Esophagus muscularis mucosa (tissue), 4 donors: Measurements from ENCODE around the gene IKZF1. TPM values are rescaled to one million over a fixed set of nuclear protein-coding genes. Genes with fewer than 3 reads are reported as not detected.

Experiments used
- DNase-seq: peaks from one replicate; pipeline ENCODE4 v3.0.0-alpha.2; 2017; ENCODE audit errors: extremely low spot score
- H3K27ac ChIP-seq, 4 donors: fragments of 200-600 bp; sonication (generic); replicated peaks in 1 of 4; 1 replicate in 3 of 4; 2 replicates in 1 of 4; pipeline ENCODE4 v1.5.1; 2016 to 2019; ENCODE audit warnings: mild to moderate bottlenecking in 1 of 4
- H3K27me3 ChIP-seq, 4 donors: fragments of 200-600 bp; sonication (generic); one replicate each; pipeline versions ENCODE4 v1.5.1 to v1.6.0; 2016 to 2019
- H3K36me3 ChIP-seq, 4 donors: fragments of 200-600 bp; sonication (generic); one replicate each; pipeline ENCODE4 v1.5.1; 2016 to 2019
- H3K4me1 ChIP-seq, 4 donors: fragments of 200-600 bp; sonication (generic); one replicate each; pipeline ENCODE4 v1.5.1; 2016 to 2019
- H3K4me3 ChIP-seq, 4 donors: fragments of 200-600 bp; sonication (generic); 1 replicate in 2 of 4; 2 replicates in 2 of 4; pipeline ENCODE4 v1.5.1; 2016 to 2019; ENCODE audit warnings: mild to moderate bottlenecking in 4 of 4, moderate library complexity in 1 of 4
- H3K9me3 ChIP-seq, 4 donors: fragments of 200-600 bp; sonication (generic); 1 replicate in 3 of 4; 2 replicates in 1 of 4; pipeline ENCODE4 v1.5.1; 2016 to 2019
- EP300 ChIP-seq: sonication (generic); formaldehyde crosslinking; IDR thresholded peaks from one replicate; pipeline ENCODE4 v1.6.1; 2017; ENCODE audit warnings: antibody characterized with exemption
- POLR2A ChIP-seq: fragments of 450-650 bp; IDR thresholded peaks from one replicate; pipeline ENCODE4 v1.6.1; 2017; ENCODE audit warnings: antibody characterized with exemption, moderate library complexity, mild to moderate bottlenecking, low read depth
- POLR2AphosphoS5 ChIP-seq, 2 donors: sonication (generic); formaldehyde crosslinking; IDR thresholded peaks; one replicate each; pipeline ENCODE4 v1.6.1; 2017; ENCODE audit warnings: antibody characterized with exemption in 2 of 2
- WGBS: methylation state at CpG from one replicate; pipeline ENCODE4 v1.1.5; 2018; 5-methylcytosine and 5-hydroxymethylcytosine counted together
- intact Hi-C: fragments of 100-400 bp; cut with DNase I; formaldehyde crosslinking; loops from one replicate; pipeline ENCODE4 v1.15.1; 2023
- total RNA-seq, 4 donors: library from RNA; depleted of rRNA; stranded (reverse); fragments of >200 nt; gene quantifications; one replicate each; pipeline versions ENCODE4 v1.1.0 to v1.2.1, GENCODE V29; 2016
- TF ChIP-seq, protein P1 (sequence below), 3 experiments: fragments of 200-600 bp in 2 of 3; fragments of 450-650 bp in 1 of 3; sonication (generic) in 2 of 3; IDR thresholded peaks; one replicate each; pipeline ENCODE4 v1.5.1; 2017 to 2019; ENCODE audit warnings: antibody characterized with exemption in 3 of 3, mild to moderate bottlenecking in 2 of 3, moderate library complexity in 1 of 3

The IKZF1 gene
- total RNA-seq, 4 donors from 2014 or later, result 3.6 to 17.7 (median 9.2) TPM

DNA sequence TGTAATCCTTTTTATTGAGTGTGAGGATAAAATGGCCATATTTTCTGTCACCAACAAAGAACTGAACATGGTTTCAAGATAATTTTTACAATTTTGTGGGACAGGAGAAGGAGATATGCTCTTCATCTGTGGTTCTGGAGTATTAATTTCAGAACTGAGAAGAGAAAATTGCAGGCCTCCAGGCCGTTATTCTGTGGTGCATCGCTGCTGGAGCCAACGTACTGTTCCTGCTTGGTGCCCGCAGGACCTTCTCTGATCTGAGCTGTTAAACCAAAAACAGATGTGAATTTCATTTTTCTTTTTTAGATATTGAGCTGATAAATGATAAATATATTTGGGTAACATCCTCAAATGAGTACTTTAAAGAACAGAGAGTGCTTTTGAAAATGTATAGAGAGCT is 63.9 kb downstream of the IKZF1 start:
- no peak for DNase-seq
- Histone ChIP-seq H3K9me3 (peaks cover 0 to 14% (median 7%) of the 10 kb centered on the region in 4 donors), H3K4me1 (no peaks in the 10 kb centered on the region), H3K4me3 (no peak overlapping the region), H3K36me3 (no peaks in the 10 kb centered on the region), H3K27ac (no peak overlapping the region), H3K27me3 (no peaks in the 10 kb centered on the region)
- intact Hi-C loops, result no loop called here
- TF ChIP-seq, protein P1, sequence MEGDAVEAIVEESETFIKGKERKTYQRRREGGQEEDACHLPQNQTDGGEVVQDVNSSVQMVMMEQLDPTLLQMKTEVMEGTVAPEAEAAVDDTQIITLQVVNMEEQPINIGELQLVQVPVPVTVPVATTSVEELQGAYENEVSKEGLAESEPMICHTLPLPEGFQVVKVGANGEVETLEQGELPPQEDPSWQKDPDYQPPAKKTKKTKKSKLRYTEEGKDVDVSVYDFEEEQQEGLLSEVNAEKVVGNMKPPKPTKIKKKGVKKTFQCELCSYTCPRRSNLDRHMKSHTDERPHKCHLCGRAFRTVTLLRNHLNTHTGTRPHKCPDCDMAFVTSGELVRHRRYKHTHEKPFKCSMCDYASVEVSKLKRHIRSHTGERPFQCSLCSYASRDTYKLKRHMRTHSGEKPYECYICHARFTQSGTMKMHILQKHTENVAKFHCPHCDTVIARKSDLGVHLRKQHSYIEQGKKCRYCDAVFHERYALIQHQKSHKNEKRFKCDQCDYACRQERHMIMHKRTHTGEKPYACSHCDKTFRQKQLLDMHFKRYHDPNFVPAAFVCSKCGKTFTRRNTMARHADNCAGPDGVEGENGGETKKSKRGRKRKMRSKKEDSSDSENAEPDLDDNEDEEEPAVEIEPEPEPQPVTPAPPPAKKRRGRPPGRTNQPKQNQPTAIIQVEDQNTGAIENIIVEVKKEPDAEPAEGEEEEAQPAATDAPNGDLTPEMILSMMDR (IDR thresholded peaks at IDR 0.05), result no peak
- TF ChIP-seq POLR2A (no peak), POLR2AphosphoS5 (IDR thresholded peaks at IDR 0.05) (no peak), EP300 (no peak)
- WGBS, result 81% methylated on average over 4 of the region's 4 CpGs

DNA sequence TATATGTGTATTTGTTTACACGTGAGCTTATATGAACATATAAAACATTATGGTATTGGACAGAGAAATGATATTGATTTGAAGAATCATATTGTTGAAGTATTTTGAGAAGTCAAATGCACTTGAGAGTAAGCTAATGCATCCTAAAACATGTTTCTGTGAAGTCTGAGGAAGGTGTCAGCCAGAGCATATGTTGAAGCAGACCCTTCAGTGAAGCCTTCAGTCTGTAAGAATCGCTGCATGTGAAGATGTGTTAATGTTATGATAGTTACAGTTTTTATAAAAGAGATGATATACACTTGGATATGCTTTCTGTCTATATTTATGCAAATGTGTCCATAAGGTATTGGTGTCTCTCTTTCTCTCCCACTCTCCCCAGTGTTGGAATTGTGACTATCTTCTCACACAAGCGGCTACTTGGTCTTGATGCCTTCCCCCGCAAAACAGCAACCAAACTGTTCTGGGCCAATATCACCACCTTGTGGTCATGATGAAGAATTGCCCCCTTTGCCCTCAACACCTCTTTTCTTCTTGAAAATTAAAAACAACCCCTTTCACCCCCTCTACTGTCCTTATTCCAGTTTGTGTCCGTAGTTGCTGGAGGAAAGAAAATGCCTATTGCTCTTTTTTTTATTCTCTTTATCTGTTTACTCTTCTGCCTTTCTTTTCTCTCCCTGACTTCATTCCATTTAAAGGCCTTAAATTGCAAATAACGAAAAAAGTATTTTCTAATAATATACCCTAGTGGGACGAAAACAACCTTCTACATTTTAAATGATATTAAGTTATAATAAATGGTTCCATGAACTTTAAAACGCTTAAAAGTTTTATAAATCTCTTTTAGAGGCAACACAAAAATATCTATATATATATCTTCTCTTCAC is 64.9 kb downstream of the IKZF1 start:
- H3K36me3 ChIP-seq, result no peaks in the 10 kb centered on the region
- TF ChIP-seq, protein P1 (IDR thresholded peaks at IDR 0.05), result peak in 2 of 3 experiments; percentile 21 to 24
- TF ChIP-seq POLR2AphosphoS5 (IDR thresholded peaks at IDR 0.05) (no peak), EP300 (no peak), POLR2A (no peak)
- 62% methylated on average over 8 of the region's 8 CpGs for WGBS

DNA sequence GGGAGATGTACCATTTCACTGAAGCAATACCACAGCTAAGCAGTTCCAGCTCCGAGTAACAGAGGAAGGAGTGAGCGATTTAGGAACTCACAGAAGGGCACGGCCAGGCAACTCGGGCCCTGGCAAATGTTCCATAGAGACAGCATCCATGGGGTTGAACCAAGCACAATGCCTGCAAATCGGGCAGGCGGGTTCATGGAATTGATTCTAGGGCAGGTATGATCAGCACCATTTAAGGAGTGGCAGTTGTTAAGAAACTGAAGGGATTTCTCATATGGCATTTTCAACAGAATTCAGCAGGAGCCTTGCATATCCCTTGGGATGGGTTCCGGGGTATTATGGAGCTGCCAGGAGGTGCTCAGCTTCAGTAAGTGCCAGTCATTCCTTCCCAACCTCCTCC is 66.4 kb downstream of the IKZF1 start:
- no peaks in the 10 kb centered on the region for H3K27me3 ChIP-seq
- WGBS, result 93% methylated on average over 7 of the region's 7 CpGs
- H3K4me3 ChIP-seq, result no peak overlapping the region
- TF ChIP-seq POLR2AphosphoS5 (IDR thresholded peaks at IDR 0.05), result no peak
- TF ChIP-seq, protein P1 (IDR thresholded peaks at IDR 0.05), result no peak
- no peak for TF ChIP-seq POLR2A
- TF ChIP-seq EP300, result no peak
- no peak overlapping the region for H3K27ac ChIP-seq
- no peak for DNase-seq
- H3K4me1 ChIP-seq, result no peaks in the 10 kb centered on the region
- H3K9me3 ChIP-seq, result peaks cover 0 to 14% (median 7%) of the 10 kb centered on the region in 4 donors
- intact Hi-C loops, result no loop called here
- H3K36me3 ChIP-seq, result no peaks in the 10 kb centered on the region

More for the DNA sequence above, 64.9 kb downstream of the IKZF1 start:
- H3K4me1 ChIP-seq, result no peaks in the 10 kb centered on the region
- no peak for DNase-seq
- no peak overlapping the region for H3K4me3 ChIP-seq
- no peak overlapping the region for H3K27ac ChIP-seq
- intact Hi-C loops, result no loop called here
- H3K27me3 ChIP-seq, result no peaks in the 10 kb centered on the region
- H3K9me3 ChIP-seq, result peaks cover 0 to 14% (median 7%) of the 10 kb centered on the region in 4 donors

DNA sequence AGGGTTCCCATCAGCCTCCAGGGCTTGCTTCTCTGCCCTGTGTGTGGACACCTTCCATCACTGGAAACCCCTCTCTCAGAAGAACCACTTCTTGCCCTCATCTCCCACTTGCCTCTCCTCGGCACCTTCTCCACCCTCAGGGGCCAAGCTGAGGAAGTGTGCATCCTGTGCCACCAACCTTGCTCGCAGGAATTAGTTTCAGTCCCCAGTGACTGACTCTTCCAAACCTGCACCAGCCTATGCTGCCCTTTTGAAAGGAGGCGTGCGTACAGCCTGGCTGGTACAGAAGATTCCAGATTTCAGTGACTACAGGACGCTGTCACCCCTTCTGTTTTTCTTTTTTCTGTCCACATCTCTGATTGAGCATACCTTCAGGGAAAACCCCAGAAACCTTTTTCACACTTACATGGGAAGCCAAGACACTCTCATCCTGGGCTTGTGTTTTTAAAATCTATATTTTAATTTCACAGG is 67.1 kb downstream of the IKZF1 start:
- intact Hi-C loops, result no loop called here
- TF ChIP-seq, protein P1 (IDR thresholded peaks at IDR 0.05), result no peak
- no peak for TF ChIP-seq EP300
- Histone ChIP-seq H3K9me3 (peaks cover 0 to 14% (median 7%) of the 10 kb centered on the region in 4 donors), H3K4me3 (no peak overlapping the region), H3K4me1 (no peaks in the 10 kb centered on the region), H3K27ac (no peak overlapping the region), H3K36me3 (no peaks in the 10 kb centered on the region), H3K27me3 (no peaks in the 10 kb centered on the region)
- WGBS, result 96% methylated on average over 5 of the region's 5 CpGs
- DNase-seq, result no peak
